Motor neuron (in vitro differentiated cells): ENCODE results near the gene DDX56. TPM values are rescaled to one million over a fixed set of nuclear protein-coding genes. Genes with fewer than 3 reads are reported as not detected.

Experiments
- ATAC-seq, 8 experiments: fragments of 200-7000 bp; cut with Tn5 transposase; replicated peaks in 6 of 8; 2 replicates each; pipeline ENCODE4 v1.8.0; 2021; ENCODE audit warnings: mild to moderate bottlenecking in 8 of 8, moderate library complexity in 8 of 8
- H3K27ac ChIP-seq, 2 donors: fragments of 250-450 bp; sonication (Bioruptor Pico); 2 replicates each; pipeline ENCODE4 v1.9.0; 2021; ENCODE audit warnings: antibody characterized with exemption in 2 of 2, mild to moderate bottlenecking in 2 of 2, moderate library complexity in 1 of 2
- H3K4me1 ChIP-seq, 2 donors: fragments of 250-450 bp; sonication (Bioruptor Pico); replicated peaks in 1 of 2; 2 replicates each; pipeline ENCODE4 v1.6.1; 2021; ENCODE audit warnings: antibody characterized with exemption in 2 of 2, mild to moderate bottlenecking in 2 of 2, moderate library complexity in 1 of 2
- H3K4me3 ChIP-seq, 5 donors: fragments of 250-450 bp; sonication (Bioruptor Pico); 2 replicates each; pipeline ENCODE4 v1.9.0; 2021; ENCODE audit warnings: antibody characterized with exemption in 5 of 5, mild to moderate bottlenecking in 5 of 5, moderate library complexity in 4 of 5
- WGBS, 10 experiments: fragments of 450-650 bp; shearing (Covaris generic); methylation state at CpG; one replicate each; pipeline ENCODE4 v1.0.0; 2022; 5-methylcytosine and 5-hydroxymethylcytosine counted together
- in situ Hi-C, 9 experiments: fragments of 400-800 bp; cut with MboI; loops; one replicate each; pipeline ENCODE4 v1.15.0; 2021; ENCODE audit warnings: low sequenced_read_pairs in 9 of 9, low pct_unique_long_range_greater_than_20kb in 2 of 9; ENCODE audit not compliant: unreplicated experiment in 9 of 9
- total RNA-seq, 8 experiments: library from RNA; unstranded; fragments of 300-600 nt; gene quantifications; 2 replicates each; pipeline versions ENCODE4 v1.2.3 to v1.2.4, GENCODE V29; 2022

The DDX56 gene
- 10 to 100 TPM; 28.8 to 97.6 (median 48.1) TPM for total RNA-seq

GRCh38 chr7:44573464-44574286 is at the start of gene DDX56:
TSS of gene DDX56 (minus strand) at chr7:44573908. CDS start at chr7:44573895, 13 bp downstream.
- peak within 1 kb of the TSS; percentile 85 to 95 (median 88) for H3K4me3 ChIP-seq
- peaks cover 5 to 12% of the 10 kb centered on the region in 2 donors for H3K4me1 ChIP-seq
- peak within 1 kb of the TSS; percentile 88 to 92 for H3K27ac ChIP-seq
- ATAC-seq, result peak; percentile 91 to 99 (median 98)
- 0 to 7% (median 0%) methylated on average over 2 to 42 of the region's 74 CpGs; no CpG with 5 or more reads in 3 of the 10 experiments for WGBS, 10 experiments
- in situ Hi-C loops, result loop anchor here in 1 of 9 experiments (25.0 kb wide), 1 partner anchor 336 kb away; no protein-coding TSS in a partner anchor

DNA sequence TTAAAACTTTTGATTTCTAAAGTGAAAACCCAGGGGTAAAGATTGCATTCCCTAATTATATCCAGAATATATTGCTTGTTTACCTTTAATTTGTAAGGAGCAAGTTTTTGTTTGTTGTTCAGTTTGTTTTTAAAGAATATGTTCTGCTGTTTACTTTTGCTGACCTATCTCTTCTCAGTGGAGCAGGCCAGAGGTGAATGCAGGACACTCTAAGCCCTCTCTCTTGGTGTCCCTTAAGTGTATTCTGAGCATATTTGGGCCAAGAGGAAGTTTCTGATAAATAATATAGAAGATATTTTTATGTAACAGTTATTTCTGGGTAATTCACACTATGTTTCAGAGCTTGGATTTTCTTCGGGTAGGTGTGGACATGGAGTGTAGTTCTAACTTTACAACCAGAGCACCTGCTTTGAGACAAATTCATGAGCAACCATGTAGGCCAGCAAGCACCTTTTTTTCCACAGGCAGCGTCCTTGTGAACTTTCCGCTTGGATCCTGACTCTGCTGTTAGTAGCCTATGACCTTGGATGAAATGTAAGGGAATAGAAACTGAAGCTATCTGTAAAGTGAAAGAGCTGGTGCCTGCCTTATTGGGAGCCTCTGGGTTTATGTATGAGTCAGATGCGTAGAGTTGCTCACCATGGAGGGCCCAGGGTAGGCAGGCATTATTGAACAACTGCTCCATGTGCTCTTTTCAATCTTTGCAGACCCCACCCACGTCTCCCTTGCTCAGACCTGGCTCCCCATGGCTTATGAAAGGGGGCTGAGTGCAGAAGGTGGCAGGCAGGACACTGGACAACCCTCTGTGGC is 48.8 kb upstream of the DDX56 start:
- Histone ChIP-seq H3K4me3 (no peak overlapping the region), H3K27ac (no peak overlapping the region), H3K4me1 (no peaks in the 10 kb centered on the region)
- in situ Hi-C loops, result no loop called here
- peak in 5 of 8 experiments; percentile 16 to 53 (median 18) for ATAC-seq
- WGBS, 10 experiments, result 89 to 100% (median 100%) methylated on average over 1 to 4 of the region's 5 CpGs; no CpG with 5 or more reads in 3 of the 10 experiments

DNA sequence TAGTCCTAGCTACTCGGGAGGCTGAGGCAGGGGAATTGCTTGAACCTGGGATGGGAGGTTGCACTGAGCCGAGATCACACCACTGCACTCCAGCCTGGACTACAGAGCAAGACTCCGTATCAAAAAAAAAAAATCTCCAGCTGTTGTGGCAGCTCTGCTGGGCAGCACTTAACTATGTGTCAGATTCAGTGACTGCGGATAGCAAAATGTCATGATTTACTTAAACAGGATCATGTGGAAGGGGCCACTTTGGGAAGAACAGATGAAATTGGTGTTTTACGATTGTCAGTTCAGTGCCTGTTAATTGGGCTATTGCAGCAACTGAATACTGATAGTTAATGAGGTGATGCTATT is 48.0 kb upstream of the DDX56 start:
- Histone ChIP-seq H3K4me1 (no peaks in the 10 kb centered on the region), H3K27ac (no peak overlapping the region), H3K4me3 (no peak overlapping the region)
- in situ Hi-C loops, result no loop called here
- 6 to 100% (median 95%) methylated on average over 1 to 5 of the region's 5 CpGs; no CpG with 5 or more reads in 2 of the 10 experiments for WGBS, 10 experiments
- ATAC-seq, result no peak

DNA sequence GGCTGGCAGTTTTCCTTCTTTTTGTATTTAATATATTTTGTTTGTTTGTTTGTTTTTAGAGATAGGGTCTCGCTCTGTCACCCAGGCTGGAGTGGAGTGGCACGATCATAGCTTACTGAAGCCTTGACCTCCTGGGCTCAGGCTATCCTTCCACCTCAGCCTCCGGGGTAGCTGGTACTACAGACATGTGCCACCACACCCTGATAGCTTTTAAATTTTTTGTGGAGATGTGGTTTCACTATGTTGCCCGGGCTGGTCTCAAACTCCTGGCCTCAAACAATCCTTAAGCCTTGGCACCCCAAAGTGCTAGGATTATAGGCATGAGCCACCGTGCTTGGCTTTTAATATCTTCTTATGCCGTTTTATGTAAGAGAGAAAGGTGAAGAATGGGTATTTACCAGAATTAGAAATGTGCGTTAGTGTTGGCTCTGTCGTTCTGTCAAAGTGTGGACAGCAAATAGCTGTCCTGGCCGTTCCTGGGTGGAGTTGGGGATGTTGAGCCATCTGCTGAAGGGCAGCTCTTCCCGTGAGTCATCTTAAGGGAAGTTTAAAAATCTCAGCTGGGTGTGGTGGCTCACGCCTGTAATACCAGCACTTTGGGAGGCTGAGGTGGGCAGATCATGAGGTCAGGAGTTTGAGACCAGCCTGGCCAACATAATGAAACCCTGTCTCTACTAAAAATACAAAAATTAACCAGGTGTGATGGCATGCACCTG is 47.5 kb upstream of the DDX56 start:
- in situ Hi-C loops, result no loop called here
- ATAC-seq, result peak in 3 of 8 experiments; percentile 71 to 95 (median 92)
- Histone ChIP-seq H3K4me1 (no peaks in the 10 kb centered on the region), H3K4me3 (no peak overlapping the region), H3K27ac (no peak overlapping the region)
- WGBS, 10 experiments, result 3 to 100% (median 89%) methylated on average over 2 to 11 of the region's 11 CpGs; no CpG with 5 or more reads in 2 of the 10 experiments

DNA sequence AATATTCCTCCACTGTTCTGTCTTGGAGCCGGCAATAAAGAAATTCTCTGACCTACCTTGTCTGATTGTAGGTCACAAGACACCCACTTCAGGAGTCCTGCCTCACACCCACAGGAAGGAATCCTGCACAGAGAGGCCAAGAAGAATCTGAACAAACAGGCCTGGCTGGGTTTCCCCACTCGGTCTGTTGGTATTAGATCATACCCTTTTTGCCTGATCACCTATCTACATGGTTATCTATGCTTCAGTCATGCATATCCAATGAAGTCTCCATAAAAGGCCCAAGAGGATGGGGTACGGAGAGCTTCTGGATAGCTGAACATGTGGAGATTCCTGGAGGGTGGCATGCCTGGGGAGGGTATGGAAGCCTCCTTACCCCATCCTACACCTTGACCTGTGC is 45.0 kb upstream of the DDX56 start:
- WGBS, 10 experiments, result 80 to 100% (median 94%) methylated on average over 2 to 3 of the region's 3 CpGs; no CpG with 5 or more reads in 4 of the 10 experiments
- Histone ChIP-seq H3K4me1 (peaks cover 0 to 5% of the 10 kb centered on the region in 2 donors), H3K27ac (no peak overlapping the region), H3K4me3 (no peak overlapping the region)
- no peak for ATAC-seq
- in situ Hi-C loops, result no loop called here

DNA sequence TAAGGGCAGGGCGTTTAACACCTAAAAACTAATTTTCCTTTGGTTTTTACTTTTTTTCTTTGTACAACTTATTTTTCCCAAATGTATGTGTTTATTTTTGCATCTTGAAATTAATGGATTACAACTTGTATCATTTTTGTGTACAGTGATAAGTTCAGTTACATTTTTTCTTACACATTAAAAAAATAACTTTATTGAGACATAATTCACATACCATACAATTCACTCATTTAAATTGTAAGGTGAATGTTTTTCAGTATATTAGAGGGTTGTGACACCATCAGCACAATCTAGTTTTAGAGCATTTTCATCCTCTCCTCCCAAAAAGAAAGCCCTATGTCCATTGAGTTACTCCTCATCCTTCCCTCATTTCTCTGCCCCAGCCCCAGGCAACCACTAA is 44.3 kb upstream of the DDX56 start:
- WGBS, 10 experiments, result 60 to 100% (median 89%) methylated on average over 1 of the region's 1 CpG; no CpG with 5 or more reads in 3 of the 10 experiments

GRCh38 chr7:44617225-44617890 is 43.6 kb upstream of the DDX56 start:
- peak in 2 of 8 experiments; percentile 22 to 43 for ATAC-seq

More for the DNA sequence above, 44.3 kb upstream of the DDX56 start:
- Histone ChIP-seq H3K27ac (no peak overlapping the region), H3K4me1 (peaks cover 0 to 5% of the 10 kb centered on the region in 2 donors), H3K4me3 (no peak overlapping the region)
- in situ Hi-C loops, result no loop called here
- ATAC-seq, result no peak

GRCh38 chr7:44616545-44616944 is 42.8 kb upstream of the DDX56 start:
- H3K4me3 ChIP-seq, result no peak overlapping the region
- no peak overlapping the region for H3K27ac ChIP-seq
- WGBS, 10 experiments, result 50 to 90% (median 73%) methylated on average over 1 to 3 of the region's 12 CpGs; no CpG with 5 or more reads in 6 of the 10 experiments
- ATAC-seq, result no peak
- in situ Hi-C loops, result no loop called here
- peaks cover 0 to 5% of the 10 kb centered on the region in 2 donors for H3K4me1 ChIP-seq

More at GRCh38 chr7:44617225-44617890, 43.6 kb upstream of the DDX56 start:
- Histone ChIP-seq H3K27ac (no peak overlapping the region), H3K4me1 (peaks cover 0 to 5% of the 10 kb centered on the region in 2 donors), H3K4me3 (no peak overlapping the region)
- 60 to 80% (median 76%) methylated on average over 1 to 2 of the region's 2 CpGs; no CpG with 5 or more reads in 5 of the 10 experiments for WGBS, 10 experiments
- in situ Hi-C loops, result no loop called here

DNA sequence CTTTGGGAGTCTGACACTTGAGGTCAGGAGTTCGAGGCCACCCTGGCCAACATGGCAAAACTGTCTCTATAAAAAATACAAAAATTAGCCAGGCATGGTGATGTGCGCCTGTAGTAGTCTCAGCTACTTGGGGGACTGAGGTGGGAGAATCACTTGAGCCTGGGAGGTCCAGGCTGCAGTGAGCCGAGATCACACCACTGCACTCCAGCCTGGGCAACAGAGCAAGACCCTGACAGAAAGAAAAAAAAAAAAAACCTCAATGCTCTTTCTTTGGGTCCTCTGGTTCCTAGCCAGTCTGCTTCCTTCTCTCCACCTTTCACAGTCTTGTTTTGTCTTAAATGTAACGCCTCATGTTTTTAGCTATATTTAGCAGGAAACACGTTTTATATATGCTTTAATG is 42.1 kb upstream of the DDX56 start:
- H3K4me3 ChIP-seq, result no peak overlapping the region
- H3K27ac ChIP-seq, result no peak overlapping the region
- H3K4me1 ChIP-seq, result peaks cover 0 to 5% of the 10 kb centered on the region in 2 donors
- WGBS, 10 experiments, result 90 to 100% (median 92%) methylated on average over 2 to 4 of the region's 5 CpGs; no CpG with 5 or more reads in 5 of the 10 experiments
- no peak for ATAC-seq
- in situ Hi-C loops, result no loop called here

DNA sequence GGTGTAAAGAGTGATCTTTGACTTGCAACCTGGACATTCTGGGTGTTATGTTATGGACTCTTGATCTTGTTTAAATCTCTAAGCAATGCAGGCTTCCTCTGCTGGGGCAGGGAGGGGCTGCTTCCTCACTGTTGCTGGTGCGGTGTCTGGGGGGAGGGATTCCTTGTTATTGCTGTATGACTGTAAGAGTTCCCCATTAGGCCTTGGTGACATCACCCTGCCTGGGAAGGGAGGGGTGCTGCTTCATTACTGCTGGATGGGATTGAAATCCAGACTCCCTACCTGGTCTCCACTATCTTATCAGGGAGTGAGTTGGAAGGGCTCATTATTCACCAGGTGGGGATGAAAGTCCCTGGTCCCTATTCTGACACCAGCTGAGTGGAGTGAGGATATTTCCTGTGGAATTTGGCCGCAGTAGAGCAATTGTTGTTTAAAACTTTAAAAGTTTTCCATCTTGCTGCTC is 41.5 kb upstream of the DDX56 start:
- in situ Hi-C loops, result no loop called here
- peak; percentile 22 to 96 (median 92) for ATAC-seq
- Histone ChIP-seq H3K4me1 (peaks cover 0 to 5% of the 10 kb centered on the region in 2 donors), H3K4me3 (no peak overlapping the region), H3K27ac (no peak overlapping the region)
- 40 to 92% (median 82%) methylated on average over 1 to 2 of the region's 2 CpGs; no CpG with 5 or more reads in 5 of the 10 experiments for WGBS, 10 experiments

DNA sequence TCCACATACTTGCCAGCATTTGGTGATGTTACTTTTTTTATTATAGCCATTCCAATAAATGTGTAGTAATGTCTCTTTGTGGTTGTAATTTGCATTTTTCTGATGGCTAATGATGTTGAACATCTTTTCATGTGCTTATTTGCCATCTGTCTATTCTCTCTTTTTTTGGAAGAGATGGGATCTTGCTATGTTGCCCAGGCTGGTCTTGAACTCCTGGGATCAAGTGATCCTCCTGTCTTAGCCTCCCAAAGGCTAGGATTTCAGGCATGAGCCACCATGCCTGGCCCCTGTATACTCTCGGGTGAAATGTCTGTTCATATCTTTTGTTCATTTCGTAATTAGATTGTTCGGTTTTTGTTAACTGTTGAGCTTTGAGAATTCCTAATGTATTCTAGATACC is 36.1 kb upstream of the DDX56 start:
- Histone ChIP-seq H3K4me1 (peaks cover 11% of the 10 kb centered on the region in 2 donors), H3K4me3 (no peak overlapping the region), H3K27ac (no peak overlapping the region)
- in situ Hi-C loops, result no loop called here
- ATAC-seq, result no peak
- WGBS, 10 experiments, result 86 to 100% (median 100%) methylated on average over 1 to 3 of the region's 3 CpGs; no CpG with 5 or more reads in 1 of the 10 experiments
